C4-2B (cell line): Measurements from ENCODE around the gene MISFA.

Experiments used
- H3K27ac ChIP-seq: fragments of 450-650 bp; 2 replicates; pipeline ENCODE4 v1.5.1; 2017
- ZFX ChIP-seq: fragments of 450-650 bp; IDR thresholded peaks from 2 replicates; pipeline ENCODE4 v1.6.1; 2017
- TF ChIP-seq, protein P1 (sequence below): fragments of 450-650 bp; conservative IDR thresholded peaks from 2 replicates; pipeline ENCODE4 v1.5.1; 2017; ENCODE audit warnings: mild to moderate bottlenecking

The MISFA gene

DNA sequence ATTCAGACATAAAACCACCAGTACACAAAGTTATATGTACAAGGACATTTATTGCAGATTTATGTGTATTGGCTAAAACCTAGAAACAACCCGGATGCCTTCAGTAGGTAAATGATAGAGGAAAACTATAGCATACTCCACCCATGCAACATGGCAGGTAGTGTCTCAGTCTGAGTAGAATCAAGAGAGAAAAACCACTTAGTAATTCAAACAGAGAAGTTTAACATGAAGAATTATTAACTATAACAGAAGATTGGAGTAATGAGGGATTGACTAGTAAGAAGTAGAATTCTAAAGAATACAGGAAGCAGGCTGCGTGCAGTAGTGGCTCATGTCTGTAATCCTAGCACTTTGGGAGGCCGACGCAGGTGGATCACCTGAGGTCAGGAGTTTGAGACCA lies 50.8 kb downstream of the MISFA start:
- no peak overlapping the region for H3K27ac ChIP-seq

DNA sequence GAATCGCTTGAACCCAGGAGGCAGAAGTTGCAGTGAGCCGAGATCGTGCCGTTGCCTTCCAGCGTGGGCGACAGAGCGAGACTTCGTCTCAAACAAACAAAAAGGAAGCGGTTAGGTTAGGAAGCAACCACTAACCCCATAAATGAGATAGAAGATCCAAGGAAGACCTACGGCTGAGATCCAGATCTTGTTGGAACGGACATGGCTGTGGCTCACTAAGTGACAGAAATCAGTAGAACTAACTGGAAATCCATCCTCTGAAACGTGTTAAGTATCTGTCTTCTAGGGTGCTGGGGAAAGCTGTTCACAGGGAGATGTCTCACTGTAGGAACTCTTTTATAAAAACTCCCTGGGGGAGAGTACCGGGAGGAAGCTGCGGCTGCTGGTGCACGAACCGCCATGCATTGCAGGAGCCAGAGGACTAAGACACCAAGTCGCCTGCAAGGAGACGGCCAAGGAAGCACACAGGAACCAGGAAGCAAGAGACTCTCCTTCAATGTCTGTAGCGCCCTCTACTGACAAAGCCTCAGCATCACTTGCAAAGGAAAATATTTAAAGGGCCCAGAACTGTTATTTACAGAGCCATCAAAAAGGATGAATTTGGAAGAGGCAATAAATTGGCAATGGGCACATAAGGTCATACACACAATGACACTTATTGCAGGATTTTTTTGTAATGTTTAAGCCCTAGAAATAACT lies 51.4 kb downstream of the MISFA start:
- no peak overlapping the region for H3K27ac ChIP-seq
- TF ChIP-seq ZFX = no peak
- TF ChIP-seq, protein P1, sequence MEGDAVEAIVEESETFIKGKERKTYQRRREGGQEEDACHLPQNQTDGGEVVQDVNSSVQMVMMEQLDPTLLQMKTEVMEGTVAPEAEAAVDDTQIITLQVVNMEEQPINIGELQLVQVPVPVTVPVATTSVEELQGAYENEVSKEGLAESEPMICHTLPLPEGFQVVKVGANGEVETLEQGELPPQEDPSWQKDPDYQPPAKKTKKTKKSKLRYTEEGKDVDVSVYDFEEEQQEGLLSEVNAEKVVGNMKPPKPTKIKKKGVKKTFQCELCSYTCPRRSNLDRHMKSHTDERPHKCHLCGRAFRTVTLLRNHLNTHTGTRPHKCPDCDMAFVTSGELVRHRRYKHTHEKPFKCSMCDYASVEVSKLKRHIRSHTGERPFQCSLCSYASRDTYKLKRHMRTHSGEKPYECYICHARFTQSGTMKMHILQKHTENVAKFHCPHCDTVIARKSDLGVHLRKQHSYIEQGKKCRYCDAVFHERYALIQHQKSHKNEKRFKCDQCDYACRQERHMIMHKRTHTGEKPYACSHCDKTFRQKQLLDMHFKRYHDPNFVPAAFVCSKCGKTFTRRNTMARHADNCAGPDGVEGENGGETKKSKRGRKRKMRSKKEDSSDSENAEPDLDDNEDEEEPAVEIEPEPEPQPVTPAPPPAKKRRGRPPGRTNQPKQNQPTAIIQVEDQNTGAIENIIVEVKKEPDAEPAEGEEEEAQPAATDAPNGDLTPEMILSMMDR = peak; percentile 90

More for the DNA sequence above, 50.8 kb downstream of the MISFA start:
- no peak for TF ChIP-seq ZFX
- TF ChIP-seq, protein P1 = no peak
